22Rv1 (cell line): Measurements from ENCODE around the gene NAV2.

ENCODE experiments used
- H3K27ac ChIP-seq: fragments of 450-650 bp; 2 replicates; pipeline ENCODE4 v1.5.1; 2017
- CTCF ChIP-seq: fragments of 450-650 bp; IDR thresholded peaks from 2 replicates; pipeline ENCODE4 v1.5.1; 2017; ENCODE audit warnings: mild to moderate bottlenecking
- ZFX ChIP-seq: fragments of 450-650 bp; IDR thresholded peaks from 2 replicates; pipeline ENCODE4 v1.6.1; 2017; ENCODE audit warnings: antibody characterized with exemption, borderline replicate concordance

The NAV2 gene

GRCh38 chr11:19711911-19712280 lies 741 bp upstream of the NAV2 start:
- no peak overlapping the region for H3K27ac ChIP-seq
- no peak for TF ChIP-seq CTCF

GRCh38 chr11:19713196-19714021 lies 772 bp downstream of the NAV2 start:
- no peak for TF ChIP-seq ZFX
- TF ChIP-seq CTCF, result no peak
- H3K27ac ChIP-seq, result no peak overlapping the region

- no peak overlapping the region for H3K27ac ChIP-seq
Measured at GRCh38 chr11:19714022-19714386, 1.4 kb downstream of the NAV2 start.

GRCh38 chr11:19714387-19715363 lies 2.0 kb downstream of the NAV2 start:
- no peak overlapping the region for H3K27ac ChIP-seq
- TF ChIP-seq ZFX, result no peak
- no peak for TF ChIP-seq CTCF

More at GRCh38 chr11:19714022-19714386, 1.4 kb downstream of the NAV2 start:
- TF ChIP-seq CTCF (no peak), ZFX (no peak)

GRCh38 chr11:19715373-19715772 lies 2.7 kb downstream of the NAV2 start:
- no peak for TF ChIP-seq ZFX
- TF ChIP-seq CTCF, result no peak
- H3K27ac ChIP-seq, result no peak overlapping the region

GRCh38 chr11:19718051-19718450 lies 5.4 kb downstream of the NAV2 start:
- no peak overlapping the region for H3K27ac ChIP-seq
- TF ChIP-seq ZFX, result no peak
- no peak for TF ChIP-seq CTCF

GRCh38 chr11:19718951-19719350 lies 6.3 kb downstream of the NAV2 start:
- TF ChIP-seq ZFX (no peak), CTCF (no peak)

More at GRCh38 chr11:19718951-19719350, 6.3 kb downstream of the NAV2 start:
- no peak overlapping the region for H3K27ac ChIP-seq
